ENCODE results near the gene CAPZB.

The CAPZB gene

DNA sequence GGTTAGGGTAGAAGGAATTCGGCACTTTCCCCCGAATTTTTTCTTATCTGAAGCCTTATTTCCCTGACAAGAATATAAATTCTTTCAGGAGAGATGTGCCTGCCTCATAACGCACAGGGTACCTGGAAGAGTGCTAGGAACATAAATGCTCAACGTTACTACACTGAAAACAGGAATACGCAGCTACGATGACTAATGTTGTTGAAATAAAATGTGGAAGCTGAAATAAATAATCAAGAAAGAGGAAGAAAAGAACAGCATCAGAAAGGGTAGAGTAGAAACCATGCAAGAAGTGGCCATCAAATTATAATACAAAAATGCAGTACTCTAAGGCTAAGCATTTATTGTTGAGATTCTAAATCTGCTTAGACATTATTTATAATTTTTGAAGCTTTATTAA, 139.3 kb downstream of the CAPZB start:
- Mint-ChIP-seq H3K4me3 (no peak overlapping the region), H3K27me3 (no peaks in the 10 kb centered on the region)

GRCh38 chr1:19345391-19345790, 139.9 kb downstream of the CAPZB start:
- peak overlapping the region in 1 of 2 donors; percentile 85 for H3K27ac Mint-ChIP-seq
- H3K9me3 Mint-ChIP-seq: no peaks in the 10 kb centered on the region
- H3K4me1 Mint-ChIP-seq: peaks cover 11% of the 10 kb centered on the region
- H3K27me3 Mint-ChIP-seq: no peaks in the 10 kb centered on the region
- no peak for ATAC-seq
- DNase-seq: no peak
- no peak overlapping the region for H3K4me3 Mint-ChIP-seq

More for the DNA sequence above, 139.3 kb downstream of the CAPZB start:
- peaks cover 11% of the 10 kb centered on the region for H3K4me1 Mint-ChIP-seq
- no peak for DNase-seq
- H3K9me3 Mint-ChIP-seq: no peaks in the 10 kb centered on the region
- H3K27ac Mint-ChIP-seq: no peak overlapping the region
- ATAC-seq: no peak

GRCh38 chr1:19344831-19345230, 140.5 kb downstream of the CAPZB start:
- Mint-ChIP-seq H3K27me3 (no peaks in the 10 kb centered on the region), H3K4me1 (peaks cover 11% of the 10 kb centered on the region), H3K9me3 (no peaks in the 10 kb centered on the region), H3K27ac (peak overlapping the region in 1 of 2 donors; percentile 85), H3K4me3 (no peak overlapping the region)
- DNase-seq (no peak), ATAC-seq (no peak)

- H3K4me1 Mint-ChIP-seq: peaks cover 11% of the 10 kb centered on the region
- ATAC-seq (peak; percentile 62), DNase-seq (peak; percentile 37 to 40)
- no peaks in the 10 kb centered on the region for H3K27me3 Mint-ChIP-seq
- H3K4me3 Mint-ChIP-seq: no peak overlapping the region
- H3K9me3 Mint-ChIP-seq: no peaks in the 10 kb centered on the region
- H3K27ac Mint-ChIP-seq: peak overlapping the region in 1 of 2 donors; percentile 34
Measured at GRCh38 chr1:19344372-19344810, 140.9 kb downstream of the CAPZB start.

DNA sequence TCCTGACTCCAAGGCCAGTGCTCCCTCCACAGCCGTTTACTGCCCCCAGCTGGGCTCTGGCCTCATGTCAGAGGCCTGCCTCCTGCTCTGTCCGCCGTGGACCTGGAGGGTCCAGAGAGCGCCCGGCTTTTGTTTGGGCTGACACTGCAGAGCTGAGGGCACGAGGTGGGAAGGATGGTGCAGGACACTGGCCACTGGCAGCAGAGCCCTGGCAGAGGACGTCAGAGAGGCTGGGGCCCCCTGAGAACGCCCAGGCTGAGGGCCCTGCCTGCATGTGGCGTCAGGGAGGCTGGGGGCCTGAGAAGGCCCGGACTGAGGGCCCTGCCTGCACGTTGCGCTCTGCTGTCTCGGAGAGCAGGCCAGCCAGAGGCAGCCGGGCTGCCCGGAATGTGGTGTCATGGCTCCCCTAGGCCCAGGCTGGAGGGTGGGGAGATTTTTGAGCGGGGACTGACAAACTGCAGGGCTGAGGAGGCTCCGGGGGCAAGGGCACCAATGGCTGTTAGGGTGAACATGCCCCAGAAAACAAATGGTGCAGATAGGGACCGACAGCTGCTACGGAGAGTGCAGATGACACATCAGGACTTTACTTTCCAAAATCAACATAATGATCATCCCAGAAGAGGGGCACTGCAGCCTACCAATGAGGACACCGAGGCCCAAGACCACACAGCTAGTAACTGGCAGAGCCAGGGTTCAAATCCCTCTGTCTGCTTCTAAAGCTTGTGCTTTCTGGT, 141.6 kb downstream of the CAPZB start:
- ATAC-seq (peak; percentile 3), DNase-seq (no peak)
- Mint-ChIP-seq H3K4me1 (peaks cover 11% of the 10 kb centered on the region), H3K27me3 (no peaks in the 10 kb centered on the region), H3K27ac (peak overlapping the region in 1 of 2 donors; percentile 34), H3K4me3 (no peak overlapping the region), H3K9me3 (no peaks in the 10 kb centered on the region)

DNA sequence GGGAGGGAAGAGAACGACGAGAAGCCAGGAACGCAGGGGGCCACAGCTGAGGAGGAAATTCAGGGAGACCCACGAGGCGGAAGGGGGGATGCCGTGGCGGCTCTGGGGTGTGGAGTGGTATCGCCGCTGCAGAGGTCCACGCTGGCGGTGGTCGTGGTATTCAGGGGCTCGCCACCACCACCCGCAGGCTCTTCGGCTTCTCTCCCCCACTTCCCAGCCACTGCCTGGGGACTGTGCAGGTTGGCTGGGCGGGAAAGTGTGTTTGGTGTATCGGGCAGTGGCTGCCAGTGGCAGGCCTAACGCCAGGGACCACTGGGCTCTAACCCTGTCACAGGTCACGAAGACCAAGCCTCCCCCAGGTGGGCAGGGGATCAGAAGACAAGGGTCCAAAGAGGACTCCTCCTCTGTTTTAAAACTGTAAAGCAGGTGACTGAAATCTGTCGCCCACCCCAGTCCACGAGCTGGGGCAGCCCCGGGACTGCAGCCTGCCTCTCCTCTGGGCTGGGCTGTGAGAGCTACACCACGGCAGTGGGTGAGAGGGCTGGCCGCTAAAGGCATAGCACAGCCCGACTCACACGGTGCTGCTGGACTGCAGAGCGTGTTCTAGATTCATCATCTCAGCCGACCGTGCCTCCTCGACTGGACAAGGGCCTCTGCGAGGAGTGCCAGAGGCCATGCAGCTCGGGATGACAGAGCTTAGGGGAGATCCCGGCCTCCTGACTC, 142.3 kb downstream of the CAPZB start:
- H3K27ac Mint-ChIP-seq: peak overlapping the region in 1 of 2 donors; percentile 89
- no peak overlapping the region for H3K4me3 Mint-ChIP-seq
- H3K4me1 Mint-ChIP-seq: peaks cover 14% of the 10 kb centered on the region
- ATAC-seq: no peak
- H3K9me3 Mint-ChIP-seq: no peaks in the 10 kb centered on the region
- DNase-seq: no peak
- no peaks in the 10 kb centered on the region for H3K27me3 Mint-ChIP-seq

- Mint-ChIP-seq H3K4me3 (no peak overlapping the region), H3K4me1 (peaks cover 23% of the 10 kb centered on the region), H3K27ac (no peak overlapping the region), H3K9me3 (no peaks in the 10 kb centered on the region), H3K27me3 (no peaks in the 10 kb centered on the region)
- ATAC-seq (no peak), DNase-seq (no peak)
Measured at GRCh38 chr1:19342062-19342750, 143.1 kb downstream of the CAPZB start.

DNA sequence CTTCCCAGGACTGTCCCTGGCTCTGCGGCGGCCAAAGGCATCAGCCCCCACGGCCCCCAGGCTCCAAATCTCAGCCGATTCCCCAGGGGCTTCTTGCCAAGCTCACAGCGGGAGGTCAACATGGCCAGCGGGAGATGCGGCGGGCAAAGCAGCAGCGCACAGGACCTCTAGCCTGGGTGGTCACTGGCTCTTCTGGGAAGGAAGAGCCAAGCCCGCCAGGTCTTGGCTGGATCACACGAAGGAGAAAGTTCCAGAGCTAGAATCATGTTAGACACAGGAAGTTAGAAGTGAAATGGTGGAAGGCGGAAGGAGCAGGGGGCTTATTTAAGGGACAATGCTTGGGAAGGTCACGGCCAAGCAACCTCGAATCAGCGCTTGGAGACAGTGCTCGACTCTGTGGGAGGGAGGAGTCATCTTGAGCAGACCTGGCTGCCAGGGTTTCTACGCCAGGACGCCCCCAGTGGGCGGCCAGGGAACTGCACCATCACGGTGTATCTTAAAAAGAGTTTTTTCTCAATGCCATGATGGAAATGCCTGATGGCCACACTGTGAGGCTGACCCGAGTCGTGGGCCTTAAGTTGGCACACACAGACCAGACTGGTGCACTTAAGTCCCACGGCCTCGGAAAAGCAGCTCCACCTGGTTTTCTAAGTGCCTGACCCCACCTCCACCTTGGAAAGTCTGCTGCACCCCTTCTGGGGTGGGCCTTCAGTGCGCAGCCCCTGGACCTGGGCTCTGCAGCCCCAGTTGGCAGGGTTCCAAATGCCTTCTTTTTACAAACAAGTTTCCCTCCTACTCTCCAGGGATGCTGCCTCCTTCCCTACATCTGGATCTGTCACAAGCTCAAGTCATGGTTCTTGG, 143.9 kb downstream of the CAPZB start:
- Mint-ChIP-seq H3K9me3 (no peaks in the 10 kb centered on the region), H3K4me3 (no peak overlapping the region), H3K4me1 (peaks cover 30% of the 10 kb centered on the region), H3K27ac (peak overlapping the region; percentile 7 to 35), H3K27me3 (no peaks in the 10 kb centered on the region)
- peak; percentile 58 for ATAC-seq
- DNase-seq: peak; percentile 69 to 71

DNA sequence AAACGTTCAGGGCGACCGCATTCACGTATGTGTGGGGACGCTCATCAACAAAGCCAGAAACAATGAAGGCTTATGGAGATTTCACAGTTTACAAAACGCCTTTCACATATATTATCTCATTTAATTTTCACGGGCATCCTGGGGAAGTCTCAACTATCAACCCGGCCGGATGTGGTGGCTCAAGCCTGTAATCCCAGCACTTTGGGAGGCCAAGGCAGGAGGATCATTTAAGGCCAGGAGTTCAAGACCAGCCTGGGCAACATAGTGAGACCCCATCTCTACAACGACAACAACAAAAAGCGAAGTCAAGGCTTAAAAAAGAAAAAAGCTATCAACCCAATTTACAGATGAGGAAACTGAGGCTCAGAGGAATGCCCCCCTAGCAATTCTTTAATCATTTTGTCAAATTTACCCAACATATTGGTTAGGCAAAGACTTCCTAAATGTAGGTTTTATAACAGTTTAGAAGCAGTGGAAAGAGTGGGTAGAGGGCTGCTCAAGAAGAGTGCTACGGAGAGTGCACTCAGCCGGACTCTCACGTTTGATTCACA, 144.9 kb downstream of the CAPZB start:
- peak overlapping the region in 1 of 2 donors; percentile 95 for H3K27ac Mint-ChIP-seq
- H3K4me3 Mint-ChIP-seq: no peak overlapping the region
- ATAC-seq: no peak

GRCh38 chr1:19339214-19339861, 146.0 kb downstream of the CAPZB start:
- Mint-ChIP-seq H3K4me1 (peaks cover 38% of the 10 kb centered on the region), H3K27ac (peak overlapping the region in 1 of 2 donors; percentile 86)
- ATAC-seq: no peak

More for the DNA sequence above, 144.9 kb downstream of the CAPZB start:
- Mint-ChIP-seq H3K4me1 (peaks cover 38% of the 10 kb centered on the region), H3K9me3 (no peaks in the 10 kb centered on the region), H3K27me3 (no peaks in the 10 kb centered on the region)
- no peak for DNase-seq

GRCh38 chr1:19338323-19338762, 147.0 kb downstream of the CAPZB start:
- Mint-ChIP-seq H3K9me3 (no peaks in the 10 kb centered on the region), H3K4me1 (peaks cover 38% of the 10 kb centered on the region), H3K27ac (peak overlapping the region; percentile 46 to 88), H3K27me3 (no peaks in the 10 kb centered on the region), H3K4me3 (no peak overlapping the region)
- no peak for DNase-seq
- ATAC-seq: no peak

More at GRCh38 chr1:19339214-19339861, 146.0 kb downstream of the CAPZB start:
- Mint-ChIP-seq H3K4me3 (no peak overlapping the region), H3K9me3 (no peaks in the 10 kb centered on the region), H3K27me3 (no peaks in the 10 kb centered on the region)
- no peak for DNase-seq

GRCh38 chr1:19337289-19337688, 148.1 kb downstream of the CAPZB start:
- no peak for DNase-seq
- no peaks in the 10 kb centered on the region for H3K9me3 Mint-ChIP-seq
- no peaks in the 10 kb centered on the region for H3K27me3 Mint-ChIP-seq
- peaks cover 33% of the 10 kb centered on the region for H3K4me1 Mint-ChIP-seq
- no peak for ATAC-seq
- H3K27ac Mint-ChIP-seq: no peak overlapping the region
- H3K4me3 Mint-ChIP-seq: peak overlapping the region in 1 of 2 donors; percentile 7

DNA sequence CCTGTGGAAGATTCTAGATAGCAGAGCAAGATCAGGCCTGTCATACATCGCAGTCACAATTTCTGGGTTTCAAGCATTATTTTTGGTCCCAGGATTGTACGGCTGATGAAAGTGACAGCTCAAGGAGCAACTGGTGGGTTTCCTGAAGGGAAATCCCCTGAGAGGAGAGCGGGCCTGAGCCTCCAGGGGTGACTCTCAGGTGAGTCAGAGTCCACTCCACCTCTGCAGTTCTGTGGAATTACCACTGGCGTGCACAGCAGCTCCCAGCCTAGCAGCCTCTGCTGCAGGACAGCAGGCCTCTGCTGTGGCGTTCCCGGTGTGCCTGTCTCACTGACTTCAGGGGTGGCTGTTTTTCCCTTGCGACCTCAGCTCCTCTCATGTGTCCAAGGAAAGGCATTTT, 148.8 kb downstream of the CAPZB start:
- Mint-ChIP-seq H3K9me3 (no peaks in the 10 kb centered on the region), H3K4me1 (peaks cover 27% of the 10 kb centered on the region), H3K27ac (peak overlapping the region; percentile 61 to 88), H3K4me3 (no peak overlapping the region), H3K27me3 (no peaks in the 10 kb centered on the region)
- DNase-seq: peak in 1 of 2 donors; percentile 57
- peak; percentile 85 for ATAC-seq
